GM19372 (cell line): Measurements from ENCODE around the gene TMEM190.
"Not testable (repeated sequence)": the region's sequence is repeated elsewhere in the genome, so short reads cannot be mapped to it uniquely, and the experiment has no call there.

Experiments
- ATAC-seq: cut with Tn5 transposase; IDR thresholded peaks from one replicate; pipeline ENCODE4 v1.9.1; 2021; ENCODE audit warnings: mild to moderate bottlenecking, low read depth, moderate library complexity; ENCODE audit not compliant: unreplicated experiment

The TMEM190 gene

GRCh38 chr19:55389386-55390317 is 13.0 kb downstream of the TMEM190 start:
- ATAC-seq = no peak

DNA sequence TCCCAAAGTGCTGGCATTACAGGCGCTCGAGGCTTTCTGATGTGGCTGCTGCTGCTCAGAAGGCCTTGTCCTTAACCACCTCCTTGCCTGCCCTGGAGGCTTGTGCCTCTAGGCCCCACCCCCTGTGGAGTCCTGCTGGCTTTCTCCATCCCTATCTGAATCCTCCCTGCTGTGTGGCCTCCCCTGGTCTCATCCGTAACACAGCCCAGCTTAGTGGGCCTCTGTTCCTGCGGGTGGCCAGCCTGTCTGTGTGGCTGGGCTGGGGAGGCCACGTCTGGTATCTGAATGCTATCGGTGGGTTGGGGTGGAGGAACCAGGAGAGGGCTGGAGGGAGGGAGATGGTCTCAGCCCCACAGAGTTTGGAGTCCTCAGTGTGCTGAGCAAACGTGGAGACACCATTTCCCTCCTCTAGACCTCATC is 13.8 kb downstream of the TMEM190 start:
- ATAC-seq = no peak

GRCh38 chr19:55391191-55391670 is 14.6 kb downstream of the TMEM190 start:
- ATAC-seq = no peak

- ATAC-seq = no peak
These were observed 15.3 kb downstream of the TMEM190 start for GRCh38 chr19:55391702-55392615.

DNA sequence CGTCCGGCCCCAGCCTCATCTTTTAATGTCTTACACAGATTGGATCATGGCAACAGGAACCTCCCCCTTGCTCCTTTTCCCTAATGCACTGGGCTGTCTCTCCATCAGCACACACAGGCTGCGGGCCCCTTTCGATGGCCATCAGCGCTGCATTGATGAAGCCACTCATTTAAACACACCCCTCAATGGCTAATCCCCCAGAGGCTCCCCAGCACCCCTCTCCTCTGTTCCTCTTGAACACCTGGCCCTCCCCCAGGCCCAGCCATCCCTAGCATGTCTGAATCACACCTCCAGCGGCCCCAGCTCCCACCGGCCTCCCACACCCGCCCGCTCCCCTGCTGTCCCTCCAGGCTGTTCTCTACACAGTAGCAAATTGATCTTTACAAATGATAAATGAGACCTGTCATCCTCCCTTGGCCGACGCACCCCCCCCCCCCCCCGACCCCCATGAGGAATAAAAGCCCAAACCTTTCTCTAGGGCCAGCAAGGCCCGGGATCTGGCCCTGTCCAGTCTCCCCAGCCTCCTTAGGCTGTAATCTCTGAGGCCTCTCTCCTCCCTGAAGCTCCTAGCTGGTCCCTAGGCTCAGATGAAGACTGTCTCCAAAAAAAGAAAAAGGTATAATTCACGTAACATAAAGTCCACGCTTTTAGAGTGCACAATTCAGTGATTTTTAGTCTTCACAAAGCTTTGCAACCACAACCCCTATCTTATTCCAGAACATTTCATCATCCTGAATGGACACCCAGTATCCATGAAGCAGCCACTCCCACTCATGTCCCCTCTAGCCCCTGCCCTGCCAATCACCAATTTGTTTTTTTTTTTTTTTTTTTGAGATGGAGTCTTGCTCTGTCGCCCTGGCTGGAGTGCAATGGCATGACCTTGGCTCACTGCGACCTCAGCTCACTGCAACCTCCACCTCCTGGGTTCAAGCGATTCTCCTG is 16.5 kb downstream of the TMEM190 start:
- no peak for ATAC-seq

GRCh38 chr19:55398200-55398925 is 21.7 kb downstream of the TMEM190 start:
- ATAC-seq = no peak

DNA sequence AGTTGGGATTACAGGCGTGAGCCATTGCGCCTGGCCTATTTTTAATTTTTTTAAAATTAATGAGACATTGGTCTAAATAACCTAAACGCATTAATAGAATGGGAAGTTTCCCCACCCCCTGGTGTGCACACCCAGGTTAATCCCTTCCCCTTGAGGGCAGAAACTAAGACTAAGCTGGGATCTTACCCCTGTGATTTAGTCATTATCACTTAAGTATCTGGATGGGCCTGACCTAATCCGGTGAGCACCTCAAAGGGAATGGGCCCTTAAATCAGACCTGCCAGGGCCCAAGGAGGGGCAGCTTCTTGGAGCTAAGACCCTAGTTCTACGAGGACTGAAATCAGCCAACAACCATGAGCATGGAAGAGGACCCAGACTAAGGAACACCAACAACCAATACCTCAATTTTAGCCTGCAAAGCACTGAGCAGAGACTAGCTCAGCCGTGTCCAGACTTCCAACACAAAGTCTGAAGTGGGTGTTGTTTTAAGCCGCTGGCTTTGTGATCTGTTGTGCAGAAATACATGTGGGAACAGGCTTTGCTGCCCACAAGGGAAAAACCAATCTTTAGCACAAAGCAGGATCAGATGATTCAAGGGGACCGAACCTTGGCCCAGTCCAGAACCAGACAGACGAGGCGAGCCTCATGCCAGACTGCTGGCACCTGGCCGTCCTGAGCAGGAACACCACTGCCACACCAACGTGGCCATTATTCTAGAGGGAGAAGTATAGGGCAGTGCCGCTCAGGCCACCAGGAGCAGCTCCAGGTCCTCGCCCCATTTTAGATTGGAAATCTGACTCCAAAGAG is 23.9 kb downstream of the TMEM190 start:
- no peak for ATAC-seq

GRCh38 chr19:55401390-55401789 is 24.8 kb downstream of the TMEM190 start:
- not testable (repeated sequence) for ATAC-seq

GRCh38 chr19:55402509-55402908 is 25.9 kb downstream of the TMEM190 start:
- ATAC-seq = no peak

GRCh38 chr19:55405638-55406037 is 29.0 kb downstream of the TMEM190 start:
- no peak for ATAC-seq

- ATAC-seq = no peak
These were observed 29.6 kb downstream of the TMEM190 start for GRCh38 chr19:55406091-55406825.

- no peak for ATAC-seq
These were observed 30.4 kb downstream of the TMEM190 start for GRCh38 chr19:55406826-55407549.

- not testable (repeated sequence) for ATAC-seq
These were observed 30.8 kb downstream of the TMEM190 start, which contains the start of gene UBE2S for GRCh38 chr19:55407550-55407799. UBE2S (minus strand) TSS chr19:55407788; CDS start chr19:55407589, 199 bp downstream.

GRCh38 chr19:55407800-55408532 is 31.3 kb downstream of the TMEM190 start:
- peak; percentile 72 for ATAC-seq

DNA sequence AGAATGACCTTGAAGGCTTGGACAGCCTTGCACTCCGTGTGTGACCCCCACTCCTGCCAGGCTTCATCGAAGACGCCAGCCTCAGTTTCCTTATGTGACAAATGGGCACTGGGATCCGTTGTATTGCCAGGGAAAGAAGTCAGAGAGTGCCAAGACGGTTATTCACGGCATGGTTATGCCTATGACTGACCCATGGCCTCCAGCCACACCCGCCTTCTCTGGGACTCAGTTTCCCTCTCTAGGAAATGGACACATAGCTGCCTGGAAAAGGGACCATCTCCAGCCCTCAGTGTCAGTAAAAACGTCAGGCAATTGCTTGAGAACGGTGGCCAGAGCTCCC is 31.9 kb downstream of the TMEM190 start:
- no peak for ATAC-seq

- not testable (repeated sequence) for ATAC-seq
These were observed 32.6 kb downstream of the TMEM190 start for GRCh38 chr19:55409179-55409578.

GRCh38 chr19:55410168-55410567 is 33.5 kb downstream of the TMEM190 start:
- ATAC-seq = no peak
